NCI-H82 treated with DMSO at 0.1 percent for 48 hours (cell line): Measurements from ENCODE around the gene ZNF205.
"Not testable (repeated sequence)": the region's sequence is repeated elsewhere in the genome, so short reads cannot be mapped to it uniquely, and the experiment has no call there.

ENCODE experiments used
- DNase-seq: peaks from one replicate; lab custom pipeline; 2025; ENCODE audit not compliant: unreplicated experiment; lab: John Stamatoyannopoulos, UW

ZNF205 gene

DNA sequence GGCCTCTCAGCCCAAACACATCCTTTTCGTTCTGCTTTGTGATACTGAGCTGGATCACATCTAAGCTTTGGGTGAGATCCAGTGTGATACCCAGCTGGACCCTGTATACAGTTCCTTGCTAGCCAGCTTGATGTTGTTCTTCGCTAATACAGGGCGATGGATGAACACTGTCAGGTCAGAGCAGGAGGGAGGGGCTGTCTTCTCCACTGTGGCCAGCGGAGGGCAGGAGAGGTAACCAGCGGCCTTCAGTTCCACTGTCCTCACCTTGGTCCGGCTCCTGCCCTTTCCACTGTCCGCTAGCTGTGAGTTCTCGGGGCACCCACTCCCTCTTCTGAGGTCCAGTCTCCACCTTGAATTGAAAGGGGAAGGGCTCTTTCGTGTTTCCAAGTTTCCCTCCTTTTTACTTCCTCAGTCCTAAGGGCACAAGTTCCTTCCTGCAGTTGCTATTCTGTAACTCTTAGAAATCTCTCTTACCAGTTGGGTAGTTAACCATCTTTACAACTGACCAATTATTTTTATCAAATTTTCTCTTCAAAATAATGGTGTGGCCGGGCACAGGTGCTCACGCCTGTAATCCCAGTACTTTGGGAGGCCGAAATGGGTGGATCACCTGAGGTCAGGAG is 19.5 kb downstream of the ZNF205 start:
- DNase-seq, result peak; percentile 6

DNA sequence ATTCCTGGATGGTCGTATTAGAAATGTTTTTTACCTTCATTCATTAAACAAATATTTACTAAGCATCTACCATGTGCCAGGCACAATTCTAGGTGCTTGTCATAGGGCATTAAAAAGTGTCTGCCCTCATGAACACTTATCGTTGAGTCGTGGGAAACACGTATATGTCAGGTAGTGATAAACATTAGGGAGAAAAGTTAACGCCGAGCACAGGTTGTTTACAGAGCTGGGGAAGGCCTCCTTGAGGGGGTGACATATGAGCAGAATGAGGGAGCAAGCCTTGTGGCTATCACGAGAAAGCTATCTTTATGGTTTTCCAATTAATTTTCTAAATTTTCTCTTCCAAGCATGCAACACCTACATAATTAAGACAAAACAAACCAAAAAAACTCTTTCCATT is 21.5 kb downstream of the ZNF205 start:
- DNase-seq, result no peak

DNA sequence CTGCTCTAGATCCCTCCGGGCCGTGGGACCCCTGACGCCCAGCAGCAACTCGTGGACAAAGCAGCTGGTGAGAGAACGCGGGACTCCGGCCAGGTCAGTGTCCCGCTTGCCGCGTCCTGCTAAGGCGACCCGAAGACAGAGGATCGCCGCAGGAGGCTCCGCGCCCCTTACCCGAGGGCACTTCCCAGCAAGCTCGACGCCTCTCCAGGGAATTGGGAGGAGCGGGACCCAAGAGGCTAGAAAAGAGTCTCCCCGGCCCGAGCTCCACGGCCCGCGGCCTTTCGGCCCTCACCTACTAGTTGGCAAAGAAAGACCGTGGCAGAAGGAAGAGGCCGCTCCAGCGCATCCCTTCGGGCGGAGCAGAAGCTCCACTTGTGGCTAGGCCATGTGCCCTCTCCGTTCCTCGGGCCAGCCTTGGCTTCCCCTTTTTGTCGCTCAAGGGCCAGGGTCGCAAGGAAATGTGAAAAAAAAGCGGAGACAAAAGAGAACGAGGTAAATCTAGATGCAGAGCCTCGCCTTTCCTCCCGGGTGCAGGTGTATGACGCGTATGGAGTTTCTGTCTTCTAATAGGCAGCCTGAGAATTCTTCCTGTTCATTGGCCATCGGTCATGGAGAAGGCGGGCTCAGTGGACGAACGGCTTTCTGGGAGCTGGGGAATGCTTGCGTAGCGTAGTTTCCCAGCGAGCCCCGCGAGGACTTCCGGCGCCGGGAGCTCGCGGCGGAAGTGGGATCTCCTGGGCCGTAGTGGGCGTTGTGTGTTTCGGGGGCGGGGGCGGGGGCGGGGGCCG is 22.1 kb downstream of the ZNF205 start, which contains the start of gene ZNF213:
Gene ZNF213, plus strand, starts transcription at position 692 of the 788 bp plus-strand sequence. CDS start 2,252 bp downstream, outside the sequence.
- peak; percentile 94 for DNase-seq

DNA sequence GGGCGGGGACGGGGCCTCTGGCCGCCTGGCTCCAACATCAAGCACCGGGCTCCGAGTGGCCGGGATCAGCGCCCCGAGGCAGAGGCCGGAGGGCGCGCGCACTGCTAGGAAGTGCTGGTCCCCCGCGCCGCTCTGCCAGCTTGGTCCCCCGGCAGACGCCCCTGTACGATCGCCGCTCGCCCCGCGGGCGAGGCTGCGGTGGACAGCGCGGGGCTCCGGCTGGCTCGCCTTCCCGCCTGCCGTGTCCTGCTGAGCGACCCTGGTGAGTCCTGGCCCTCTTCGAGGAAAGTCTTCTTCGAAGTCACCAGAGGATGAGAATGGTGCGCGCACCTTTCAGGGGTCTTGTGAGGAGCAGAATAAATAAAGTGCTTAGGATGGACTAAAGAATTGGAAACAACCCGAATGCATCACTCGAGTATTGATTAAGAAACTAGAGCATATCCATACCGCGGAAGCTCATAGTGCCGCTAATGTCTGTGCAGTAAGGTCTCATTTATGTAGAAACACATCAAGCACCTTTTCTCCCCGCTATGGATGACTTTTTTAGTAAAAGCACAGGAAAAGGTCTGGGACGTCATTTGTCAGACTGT is 22.8 kb downstream of the ZNF205 start:
- peak; percentile 4 for DNase-seq

DNA sequence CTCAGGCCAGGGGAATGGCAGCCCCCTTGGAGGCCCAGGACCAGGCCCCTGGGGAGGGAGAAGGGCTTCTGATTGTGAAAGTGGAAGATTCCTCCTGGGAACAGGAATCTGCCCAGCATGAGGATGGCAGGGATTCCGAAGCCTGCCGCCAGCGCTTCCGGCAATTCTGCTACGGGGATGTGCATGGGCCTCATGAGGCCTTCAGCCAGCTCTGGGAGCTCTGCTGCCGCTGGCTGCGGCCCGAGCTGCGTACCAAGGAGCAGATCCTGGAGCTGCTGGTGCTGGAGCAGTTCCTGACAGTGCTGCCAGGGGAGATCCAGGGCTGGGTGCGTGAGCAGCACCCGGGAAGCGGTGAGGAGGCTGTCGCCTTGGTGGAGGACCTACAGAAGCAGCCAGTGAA is 24.9 kb downstream of the ZNF205 start:
- no peak for DNase-seq

DNA sequence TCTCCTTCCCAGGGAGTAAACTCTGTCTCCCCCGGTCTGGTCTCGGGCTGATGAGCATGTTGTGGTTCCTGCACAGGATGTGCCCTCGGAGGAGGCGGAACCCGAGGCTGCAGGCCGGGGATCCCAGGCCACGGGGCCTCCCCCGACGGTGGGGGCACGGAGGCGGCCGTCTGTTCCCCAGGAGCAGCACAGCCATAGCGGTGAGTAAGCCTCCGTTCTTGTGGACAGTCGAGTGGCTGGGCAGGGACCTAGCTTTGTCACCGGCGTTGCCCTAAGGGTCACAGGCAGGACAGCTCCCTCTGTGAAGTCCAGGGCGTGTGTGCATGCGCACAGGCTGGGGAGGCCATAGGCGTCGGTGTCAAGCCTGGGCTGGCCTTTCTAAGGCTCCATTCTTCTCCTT is 26.0 kb downstream of the ZNF205 start:
- no peak for DNase-seq

DNA sequence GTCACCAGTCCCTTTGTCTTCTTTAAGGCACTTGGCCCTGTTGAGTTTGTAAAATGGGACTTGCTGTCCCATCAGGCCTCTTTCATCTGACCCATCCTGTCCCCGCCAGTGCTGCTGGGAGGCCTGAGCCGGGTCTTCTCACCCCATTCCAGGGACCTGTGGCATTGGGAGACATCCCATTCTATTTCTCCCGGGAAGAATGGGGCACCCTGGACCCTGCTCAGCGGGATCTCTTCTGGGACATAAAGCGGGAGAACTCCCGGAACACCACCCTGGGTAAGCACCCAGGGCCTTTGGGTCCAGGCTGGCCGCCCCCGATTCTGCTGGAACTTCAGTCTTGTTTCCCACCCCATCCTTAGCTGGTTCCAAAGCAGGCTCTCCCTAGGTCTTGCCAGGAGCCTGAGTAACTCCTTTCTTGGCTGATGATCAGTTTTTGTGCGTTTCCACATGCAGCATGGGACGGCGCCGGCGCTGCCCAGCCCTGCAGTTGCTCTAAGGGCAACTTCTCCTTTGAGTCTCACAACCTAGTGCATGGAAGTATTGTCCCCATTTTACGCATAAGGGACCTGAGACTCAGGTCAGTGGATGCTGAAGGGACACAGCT is 26.5 kb downstream of the ZNF205 start:
- DNase-seq, result no peak

DNA sequence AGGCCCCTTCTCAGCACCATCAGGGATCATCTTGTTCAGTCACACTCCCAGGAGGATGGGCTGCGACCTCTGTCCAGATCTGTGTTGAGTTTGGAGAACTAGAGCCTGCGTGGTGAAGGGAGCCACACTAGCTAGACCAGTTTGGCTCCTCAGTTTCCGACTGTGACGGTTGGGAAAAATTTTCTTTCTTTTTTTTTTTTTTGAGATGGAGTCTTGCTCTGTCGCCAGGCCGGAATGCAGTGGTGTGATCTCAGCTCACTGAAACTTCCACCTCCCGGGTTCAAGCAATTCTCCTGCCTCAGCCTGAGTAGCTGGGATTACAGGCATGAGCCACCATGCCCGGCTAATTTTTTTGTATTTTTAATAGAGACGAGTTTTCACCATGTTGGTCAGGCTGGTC is 27.2 kb downstream of the ZNF205 start:
- not testable (repeated sequence) for DNase-seq

DNA sequence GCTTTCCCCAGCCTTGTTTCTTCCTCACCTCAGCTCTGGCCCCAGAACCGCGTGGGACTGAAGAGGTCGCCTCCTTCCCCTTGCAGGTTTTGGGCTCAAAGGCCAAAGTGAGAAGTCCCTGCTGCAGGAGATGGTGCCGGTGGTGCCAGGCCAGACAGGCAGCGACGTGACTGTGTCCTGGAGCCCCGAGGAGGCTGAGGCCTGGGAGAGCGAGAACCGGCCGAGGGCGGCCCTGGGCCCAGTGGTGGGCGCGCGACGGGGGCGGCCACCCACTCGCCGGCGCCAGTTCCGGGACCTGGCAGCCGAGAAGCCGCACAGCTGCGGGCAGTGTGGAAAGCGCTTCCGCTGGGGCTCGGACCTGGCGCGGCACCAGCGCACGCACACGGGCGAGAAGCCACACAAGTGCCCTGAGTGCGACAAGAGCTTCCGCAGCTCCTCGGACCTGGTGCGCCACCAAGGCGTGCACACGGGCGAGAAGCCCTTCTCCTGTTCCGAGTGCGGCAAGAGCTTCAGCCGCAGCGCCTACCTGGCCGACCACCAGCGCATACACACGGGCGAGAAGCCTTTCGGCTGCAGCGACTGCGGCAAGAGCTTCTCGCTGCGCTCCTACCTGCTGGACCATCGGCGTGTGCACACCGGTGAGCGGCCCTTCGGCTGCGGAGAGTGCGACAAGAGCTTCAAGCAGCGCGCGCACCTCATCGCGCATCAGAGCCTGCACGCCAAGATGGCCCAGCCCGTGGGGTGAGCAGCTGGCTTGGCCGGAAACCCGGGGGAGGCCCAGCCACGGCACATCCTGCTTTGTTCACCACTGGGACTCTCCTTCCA is 28.4 kb downstream of the ZNF205 start:
- no peak for DNase-seq

DNA sequence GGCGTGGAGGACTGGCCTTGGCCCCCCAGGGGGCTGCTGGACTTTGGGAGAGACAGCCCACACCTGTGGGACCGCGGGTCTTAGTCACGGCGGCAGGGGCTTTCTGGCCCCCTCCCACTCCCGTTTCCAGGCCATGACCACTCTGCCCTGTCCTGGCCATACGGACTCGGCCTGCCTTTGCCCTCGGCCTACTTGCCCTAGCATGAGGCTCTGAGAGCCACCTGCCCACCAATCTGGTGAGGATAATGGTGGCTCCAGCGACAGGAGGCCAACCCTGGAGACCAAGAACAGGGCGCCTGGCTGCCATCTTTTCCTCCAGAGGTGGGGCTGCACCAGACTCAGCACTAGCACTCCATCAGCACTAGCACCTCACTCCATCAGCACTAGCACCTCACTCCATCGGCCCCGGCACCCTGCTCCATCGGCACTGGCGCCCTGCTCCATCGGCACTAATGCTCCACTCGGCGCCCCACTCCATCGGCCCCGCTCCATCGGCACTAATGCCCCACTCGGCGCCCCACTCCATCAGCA is 29.5 kb downstream of the ZNF205 start:
- DNase-seq, result no peak

DNA sequence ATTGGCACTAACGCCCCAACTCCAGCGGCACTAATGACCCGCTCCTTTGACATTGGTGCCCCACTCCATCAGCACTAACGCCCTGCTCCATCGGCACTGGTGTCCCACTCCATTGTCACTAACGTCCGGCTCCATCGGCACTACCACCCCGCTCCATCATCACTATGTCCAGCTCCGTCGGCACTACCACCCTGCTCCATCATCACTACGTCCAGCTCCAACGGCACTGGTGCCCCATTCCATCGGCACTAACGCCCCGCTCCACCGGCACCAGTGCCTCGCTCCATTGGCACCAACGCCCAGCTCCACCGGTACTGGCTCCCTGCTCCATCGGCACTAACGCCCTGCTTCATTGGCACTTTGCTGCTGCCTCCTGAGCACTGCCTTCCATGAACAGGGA is 29.9 kb downstream of the ZNF205 start:
- no peak for DNase-seq

DNA sequence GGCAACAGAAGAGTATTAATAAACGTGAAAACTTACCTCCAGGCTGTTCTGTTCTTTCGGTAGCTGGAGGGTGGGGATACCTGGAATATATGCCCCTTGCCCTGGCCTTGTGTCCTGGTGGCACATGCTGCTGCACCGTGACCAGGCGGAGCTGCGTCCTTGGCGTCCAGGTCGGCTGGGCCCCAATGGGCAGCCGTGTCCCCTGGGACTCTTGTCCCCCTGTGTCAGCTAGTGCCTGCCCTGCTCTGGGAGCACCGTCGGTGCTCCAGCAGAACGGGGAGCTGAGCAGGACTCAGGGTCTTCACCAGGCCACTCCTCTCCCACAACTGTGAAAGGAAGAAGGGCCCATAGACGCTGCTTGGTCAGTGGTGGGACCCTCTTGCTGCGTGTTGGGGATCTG is 30.4 kb downstream of the ZNF205 start:
- no peak for DNase-seq

DNA sequence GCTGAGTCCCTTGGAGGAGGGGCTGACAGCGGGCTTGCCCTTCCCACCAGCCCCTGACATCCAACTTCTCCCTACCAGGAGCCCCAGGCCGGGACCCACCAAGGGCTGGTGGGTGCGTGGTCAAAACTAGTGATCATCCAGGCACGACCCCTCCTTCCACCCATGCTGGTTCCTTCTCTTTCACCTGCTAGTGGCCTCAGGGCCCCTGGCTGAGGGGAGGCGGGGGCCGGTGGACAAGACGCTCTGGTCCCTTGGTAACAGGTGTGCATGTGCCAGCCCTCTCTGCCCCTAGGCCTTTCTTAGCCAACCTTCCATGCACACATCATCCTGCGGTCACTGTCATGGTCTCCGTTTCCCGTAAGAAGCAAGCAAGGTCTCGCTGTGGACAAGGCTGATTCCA is 30.8 kb downstream of the ZNF205 start:
- DNase-seq, result no peak

DNA sequence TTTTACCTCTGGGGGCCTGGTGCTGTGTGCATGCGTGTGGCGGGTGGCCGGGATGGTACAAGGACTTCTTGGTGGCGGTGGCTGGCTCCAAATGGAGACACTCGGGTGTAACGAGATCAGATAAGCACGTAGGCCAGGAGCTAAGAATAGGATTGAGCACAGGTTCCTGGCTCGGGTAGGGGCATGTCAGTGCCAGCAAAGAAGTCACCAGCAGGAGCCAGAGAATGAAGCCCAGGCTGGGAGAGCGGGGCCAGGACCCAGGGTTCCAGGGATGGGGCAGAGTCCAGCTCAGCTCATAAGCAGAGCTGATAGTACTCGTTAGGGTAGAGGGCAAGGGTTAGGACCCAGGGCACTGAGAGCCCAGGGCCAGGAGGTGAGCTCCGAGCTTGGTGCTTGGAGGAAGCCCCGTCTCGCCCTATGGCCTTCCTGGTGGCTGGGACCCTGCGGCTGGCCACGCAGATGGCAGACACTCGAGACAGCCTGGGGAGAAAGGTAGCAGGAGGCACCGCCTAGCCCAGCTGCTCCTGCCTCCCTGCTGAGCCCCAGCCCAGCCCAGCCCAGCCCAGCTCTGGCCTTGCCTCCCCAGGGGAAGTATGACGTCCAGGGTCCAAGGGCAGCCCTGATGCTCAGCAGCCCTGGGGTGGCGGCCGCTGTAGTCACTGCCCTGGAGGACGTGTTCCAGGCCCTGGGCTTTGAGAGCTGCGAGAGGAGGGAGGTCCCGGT is 31.4 kb downstream of the ZNF205 start:
- no peak for DNase-seq

DNA sequence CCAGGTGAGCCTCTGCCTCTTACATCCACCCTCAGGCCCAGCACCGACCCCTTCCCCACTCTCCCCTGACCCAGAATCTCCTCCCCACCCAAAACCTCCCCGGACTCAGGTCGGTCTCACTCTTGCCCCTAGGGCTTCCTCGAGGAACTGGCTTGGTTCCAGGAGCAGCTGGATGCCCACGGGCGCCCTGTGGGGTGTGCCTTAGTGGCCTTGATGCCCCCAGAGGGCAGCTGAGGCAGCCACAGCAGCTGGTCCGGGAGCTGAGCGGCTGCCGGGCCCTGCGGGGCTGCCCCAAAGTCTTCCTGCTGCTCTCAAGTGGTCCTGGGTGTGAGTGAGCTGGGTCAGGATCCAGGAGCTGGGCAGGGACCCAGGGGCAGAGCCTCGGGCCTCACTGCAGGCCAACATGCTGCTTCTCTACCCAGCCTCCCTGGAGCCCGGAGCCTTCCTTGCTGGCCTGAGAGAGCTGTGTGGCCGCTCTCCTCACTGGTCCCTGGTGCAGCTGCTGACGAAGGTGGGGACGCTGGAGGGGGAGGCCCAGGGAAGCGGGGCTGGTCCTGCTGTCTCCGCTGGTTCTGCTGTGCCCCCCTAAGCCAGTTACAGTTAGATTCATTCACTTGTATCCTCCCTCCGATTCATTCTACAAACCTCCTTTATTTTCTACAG is 32.1 kb downstream of the ZNF205 start:
- DNase-seq, result no peak

DNA sequence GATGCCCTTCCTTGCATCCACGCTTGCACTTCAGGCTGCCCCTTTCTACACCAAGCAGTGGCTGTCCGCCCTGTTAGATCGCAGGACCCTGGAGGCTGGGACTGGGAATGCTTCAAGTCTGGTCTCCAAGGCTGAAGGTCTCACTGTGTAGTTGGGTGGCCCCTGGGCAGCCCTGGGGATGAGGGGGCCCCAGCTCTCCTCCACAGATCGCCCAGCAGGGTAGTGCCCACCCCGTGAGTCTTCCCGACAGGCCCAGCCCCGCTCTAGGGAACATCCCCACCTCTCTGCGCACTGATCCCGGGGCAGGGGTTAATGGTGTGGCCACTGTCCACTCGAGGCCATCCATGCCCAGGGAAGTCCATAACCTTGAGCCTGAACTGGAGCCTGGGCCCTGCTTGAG is 32.8 kb downstream of the ZNF205 start:
- DNase-seq, result no peak

DNA sequence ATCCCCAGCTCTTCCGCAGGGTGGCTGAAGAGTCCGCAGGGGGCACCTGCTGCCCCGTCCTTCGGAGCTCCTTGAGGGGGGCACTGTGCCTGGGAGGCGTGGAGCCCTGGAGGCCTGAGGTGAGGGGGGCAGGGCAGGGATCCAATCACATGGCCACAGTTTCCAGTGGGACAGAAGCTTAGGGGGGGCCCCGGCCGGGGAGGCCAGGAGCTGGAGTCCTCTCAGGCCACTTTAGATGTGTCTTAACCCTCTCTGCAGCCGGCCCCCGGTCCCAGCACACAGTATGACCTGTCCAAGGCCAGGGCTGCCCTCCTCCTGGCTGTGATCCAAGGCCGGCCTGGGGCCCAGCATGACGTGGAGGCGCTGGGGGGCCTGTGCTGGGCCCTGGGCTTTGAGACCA is 33.3 kb downstream of the ZNF205 start:
- DNase-seq, result no peak

DNA sequence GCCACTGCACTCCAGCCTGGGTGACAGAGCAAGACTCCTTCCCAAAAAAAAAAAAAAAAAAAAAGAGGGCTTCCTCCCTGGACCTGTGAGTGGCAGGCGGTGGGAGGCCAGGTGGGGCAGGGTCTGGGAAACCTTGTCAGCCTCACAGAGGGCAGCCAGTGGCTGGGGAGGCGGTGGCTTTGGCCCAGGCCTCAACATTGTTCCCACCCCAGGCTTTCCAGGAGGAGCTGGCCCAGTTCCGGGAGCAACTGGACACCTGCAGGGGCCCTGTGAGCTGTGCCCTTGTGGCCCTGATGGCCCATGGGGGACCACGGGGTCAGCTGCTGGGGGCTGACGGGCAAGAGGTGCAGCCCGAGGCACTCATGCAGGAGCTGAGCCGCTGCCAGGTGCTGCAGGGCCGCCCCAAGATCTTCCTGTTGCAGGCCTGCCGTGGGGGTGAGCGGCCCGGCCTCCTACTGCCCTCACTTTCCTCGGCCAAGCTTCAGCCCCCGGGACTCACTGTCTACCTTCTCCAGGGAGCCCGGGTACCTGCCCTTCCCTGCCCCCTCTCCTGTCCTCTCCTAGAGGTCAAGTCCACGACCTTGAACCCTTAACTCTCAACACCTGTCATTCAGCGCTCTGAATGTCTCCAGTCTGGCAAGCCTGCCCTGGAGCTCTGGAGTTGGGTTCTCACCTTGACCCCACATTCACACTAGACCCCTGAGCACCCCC is 34.8 kb downstream of the ZNF205 start:
- no peak for DNase-seq

DNA sequence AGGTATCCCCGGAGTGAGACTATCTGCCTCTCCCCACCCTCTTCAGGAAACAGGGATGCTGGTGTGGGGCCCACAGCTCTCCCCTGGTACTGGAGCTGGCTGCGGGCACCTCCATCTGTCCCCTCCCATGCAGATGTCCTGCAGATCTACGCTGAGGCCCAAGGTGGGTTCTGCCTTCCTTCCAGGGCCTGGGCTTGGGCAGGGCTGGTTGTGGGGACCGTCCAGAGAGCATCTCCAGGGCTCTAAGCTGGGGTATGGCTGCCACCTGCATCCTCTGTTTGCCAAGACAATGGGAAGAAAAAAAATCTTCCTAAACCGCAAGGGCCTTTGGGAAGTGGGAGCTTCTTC is 35.3 kb downstream of the ZNF205 start:
- no peak for DNase-seq
